Astrocyte (in vitro differentiated cells and primary cell): Measurements from ENCODE around the gene FAM13A. TPM values are rescaled to one million over a fixed set of nuclear protein-coding genes. Genes with fewer than 3 reads are reported as not detected.
"Not testable (repeated sequence)": the region's sequence is repeated elsewhere in the genome, so short reads cannot be mapped to it uniquely, and the experiment has no call there.

Experiments
- DNase-seq: peaks from one replicate; pipeline ENCODE4 v3.0.0-alpha.2; 2010; ENCODE audit warnings: low read depth
- FAIRE-seq: peaks from 2 replicates; lab custom pipeline; 2011; peaks lifted over from hg19 to GRCh38; lab: Jason Lieb, UNC
- H2AFZ ChIP-seq: 2 replicates; pipeline ENCODE4 v1.6.0; 2012; ENCODE audit warnings: low read depth, low read length, inconsistent platforms
- H3K27ac ChIP-seq: 2 replicates; pipeline ENCODE4 v1.5.1; 2011; ENCODE audit warnings: low read depth, low read length, inconsistent platforms
- H3K27me3 ChIP-seq: 2 replicates; pipeline ENCODE4 v1.6.0; 2011; ENCODE audit warnings: low read length, inconsistent platforms; ENCODE audit not compliant: insufficient read depth
- H3K36me3 ChIP-seq: 2 replicates; pipeline ENCODE4 v1.5.1; 2011; ENCODE audit warnings: low read length, inconsistent platforms; ENCODE audit not compliant: insufficient read depth
- H3K4me1 ChIP-seq: 2 replicates; pipeline ENCODE4 v1.5.1; 2011; ENCODE audit warnings: low read length, inconsistent platforms; ENCODE audit not compliant: insufficient read depth
- H3K4me2 ChIP-seq: 2 replicates; pipeline ENCODE4 v1.6.0; 2012; ENCODE audit warnings: low read length, inconsistent platforms
- H3K4me3 ChIP-seq: 2 replicates; pipeline ENCODE4 v1.5.1; 2011; ENCODE audit warnings: low read depth, mild to moderate bottlenecking, low read length, inconsistent platforms; ENCODE audit not compliant: insufficient read depth
- H3K79me2 ChIP-seq: 2 replicates; pipeline ENCODE4 v1.6.0; 2012; ENCODE audit warnings: mild to moderate bottlenecking, low read length, inconsistent platforms; ENCODE audit not compliant: insufficient read depth
- H3K9ac ChIP-seq: 2 replicates; pipeline ENCODE4 v1.6.0; 2012; ENCODE audit warnings: mild to moderate bottlenecking, low read length, inconsistent platforms
- H3K9me3 ChIP-seq: 2 replicates; pipeline ENCODE4 v1.5.1; 2012; ENCODE audit warnings: low read depth, mild to moderate bottlenecking, low read length, inconsistent platforms; ENCODE audit not compliant: insufficient read depth
- H4K20me1 ChIP-seq: 2 replicates; pipeline ENCODE4 v1.6.0; 2012; ENCODE audit warnings: low read length, inconsistent platforms; ENCODE audit not compliant: insufficient read depth
- H3K27ac Mint-ChIP-seq: one replicate; pipeline ENCODE4 v1.8.0; 2021; ENCODE audit warnings: mild to moderate bottlenecking, mixed read lengths; ENCODE audit not compliant: unreplicated experiment
- H3K27me3 Mint-ChIP-seq: one replicate; pipeline ENCODE4 v1.8.0; 2021; ENCODE audit warnings: low read depth, mixed read lengths; ENCODE audit not compliant: unreplicated experiment
- H3K36me3 Mint-ChIP-seq: one replicate; pipeline ENCODE4 v1.8.0; 2021; ENCODE audit warnings: low read depth, mixed read lengths; ENCODE audit not compliant: unreplicated experiment
- H3K4me1 Mint-ChIP-seq: one replicate; pipeline ENCODE4 v1.8.0; 2021; ENCODE audit warnings: low read depth, mixed read lengths; ENCODE audit not compliant: unreplicated experiment
- H3K4me3 Mint-ChIP-seq: one replicate; pipeline ENCODE4 v1.8.0; 2021; ENCODE audit warnings: mild to moderate bottlenecking, moderate library complexity, mixed read lengths; ENCODE audit not compliant: unreplicated experiment
- H3K9me3 Mint-ChIP-seq: one replicate; pipeline ENCODE4 v1.8.0; 2021; ENCODE audit warnings: mild to moderate bottlenecking, mixed read lengths; ENCODE audit not compliant: unreplicated experiment
- EZH2 ChIP-seq: IDR thresholded peaks from 2 replicates; pipeline ENCODE4 v1.6.1; 2012; ENCODE audit warnings: mild to moderate bottlenecking, low read length, inconsistent platforms; ENCODE audit not compliant: insufficient read depth
- total RNA-seq: library from RNA; stranded (reverse); gene quantifications from 2 replicates; pipeline ENCODE4 v1.2.1, GENCODE V29; 2021
- TF ChIP-seq, protein P1 (sequence below): IDR thresholded peaks from 2 replicates; pipeline ENCODE4 v1.5.1; 2011; ENCODE audit warnings: low read depth, mild to moderate bottlenecking, inconsistent platforms, low read length, moderate library complexity; ENCODE audit not compliant: insufficient read depth

FAM13A gene
- total RNA-seq, 1 donor from 2014 or later = 12.0 TPM

DNA sequence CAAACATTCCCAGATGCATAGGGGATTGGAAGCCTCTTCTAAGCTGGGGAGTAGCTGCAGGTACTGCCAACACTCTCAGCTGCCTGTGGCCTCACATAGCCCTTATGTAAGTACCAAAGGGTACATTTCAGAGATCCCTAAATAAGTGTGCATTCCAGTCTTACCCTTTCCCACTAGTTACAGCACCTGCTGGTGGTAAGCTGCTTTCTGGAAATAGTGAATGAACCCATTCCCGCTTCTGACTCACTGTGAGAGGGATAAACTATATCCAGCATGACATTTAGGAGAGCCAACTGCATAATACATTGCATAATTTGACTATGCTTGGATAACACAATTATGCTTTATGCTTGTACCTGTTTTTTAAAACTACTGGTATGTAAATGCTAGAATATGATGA, 149.0 kb downstream of the FAM13A start:
- no peak for FAIRE-seq
- no peak for TF ChIP-seq EZH2
- TF ChIP-seq, protein P1, sequence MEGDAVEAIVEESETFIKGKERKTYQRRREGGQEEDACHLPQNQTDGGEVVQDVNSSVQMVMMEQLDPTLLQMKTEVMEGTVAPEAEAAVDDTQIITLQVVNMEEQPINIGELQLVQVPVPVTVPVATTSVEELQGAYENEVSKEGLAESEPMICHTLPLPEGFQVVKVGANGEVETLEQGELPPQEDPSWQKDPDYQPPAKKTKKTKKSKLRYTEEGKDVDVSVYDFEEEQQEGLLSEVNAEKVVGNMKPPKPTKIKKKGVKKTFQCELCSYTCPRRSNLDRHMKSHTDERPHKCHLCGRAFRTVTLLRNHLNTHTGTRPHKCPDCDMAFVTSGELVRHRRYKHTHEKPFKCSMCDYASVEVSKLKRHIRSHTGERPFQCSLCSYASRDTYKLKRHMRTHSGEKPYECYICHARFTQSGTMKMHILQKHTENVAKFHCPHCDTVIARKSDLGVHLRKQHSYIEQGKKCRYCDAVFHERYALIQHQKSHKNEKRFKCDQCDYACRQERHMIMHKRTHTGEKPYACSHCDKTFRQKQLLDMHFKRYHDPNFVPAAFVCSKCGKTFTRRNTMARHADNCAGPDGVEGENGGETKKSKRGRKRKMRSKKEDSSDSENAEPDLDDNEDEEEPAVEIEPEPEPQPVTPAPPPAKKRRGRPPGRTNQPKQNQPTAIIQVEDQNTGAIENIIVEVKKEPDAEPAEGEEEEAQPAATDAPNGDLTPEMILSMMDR = no peak

GRCh38 chr4:88907478-88907877, 149.5 kb downstream of the FAM13A start:
- Histone ChIP-seq H3K4me1 (no peaks in the 10 kb centered on the region), H3K27ac (no peak overlapping the region), H3K9ac (no peak overlapping the region), H3K4me2 (no peak overlapping the region), H3K4me3 (no peak overlapping the region), H3K27me3 (no peaks in the 10 kb centered on the region), H2AFZ (no peak overlapping the region), H4K20me1 (no peaks in the 10 kb centered on the region), H3K9me3 (no peaks in the 10 kb centered on the region), H3K79me2 (no peaks in the 10 kb centered on the region), H3K36me3 (no peaks in the 10 kb centered on the region)
- FAIRE-seq (no peak), DNase-seq (no peak)
- Mint-ChIP-seq H3K27ac (no peak overlapping the region), H3K36me3 (peaks cover 3% of the 10 kb centered on the region), H3K4me3 (no peak overlapping the region), H3K9me3 (peaks cover 5% of the 10 kb centered on the region), H3K27me3 (no peaks in the 10 kb centered on the region), H3K4me1 (peaks cover 5% of the 10 kb centered on the region)
- TF ChIP-seq, protein P1 = no peak
- no peak for TF ChIP-seq EZH2

More for the DNA sequence above, 149.0 kb downstream of the FAM13A start:
- H3K27me3 Mint-ChIP-seq = no peaks in the 10 kb centered on the region
- H3K36me3 Mint-ChIP-seq = peaks cover 3% of the 10 kb centered on the region
- no peaks in the 10 kb centered on the region for H3K9me3 ChIP-seq
- peak; percentile 33 for DNase-seq
- no peaks in the 10 kb centered on the region for H3K27me3 ChIP-seq
- H3K27ac Mint-ChIP-seq = no peak overlapping the region
- no peaks in the 10 kb centered on the region for H3K9me3 Mint-ChIP-seq
- no peak overlapping the region for H3K27ac ChIP-seq
- no peaks in the 10 kb centered on the region for H3K79me2 ChIP-seq
- H3K4me1 Mint-ChIP-seq = peaks cover 5% of the 10 kb centered on the region
- no peaks in the 10 kb centered on the region for H4K20me1 ChIP-seq
- H3K4me1 ChIP-seq = no peaks in the 10 kb centered on the region
- no peak overlapping the region for H3K4me3 ChIP-seq
- no peak overlapping the region for H3K4me3 Mint-ChIP-seq
- no peak overlapping the region for H3K4me2 ChIP-seq
- H3K9ac ChIP-seq = no peak overlapping the region
- no peak overlapping the region for H2AFZ ChIP-seq
- no peaks in the 10 kb centered on the region for H3K36me3 ChIP-seq

DNA sequence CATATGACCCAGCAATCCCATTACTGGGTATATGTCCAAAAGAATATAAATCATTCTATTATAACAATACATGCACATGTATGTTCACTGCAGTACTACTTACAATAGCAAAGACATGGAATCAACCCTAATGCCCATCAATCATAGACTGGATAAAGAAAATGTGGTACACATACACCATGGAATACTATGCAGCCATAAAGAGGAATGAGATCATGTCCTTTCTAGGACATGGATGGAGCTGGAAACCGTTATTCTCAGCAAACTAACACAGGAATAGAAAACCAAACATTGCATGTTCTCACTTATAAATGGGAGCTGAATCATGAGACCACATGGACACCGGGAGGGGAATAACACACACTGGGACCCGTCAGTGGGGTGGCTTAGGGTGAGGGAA, 152.7 kb downstream of the FAM13A start:
- H3K9ac ChIP-seq, H3K27me3 Mint-ChIP-seq, H3K4me2 ChIP-seq, H3K4me1 ChIP-seq, H3K4me3 ChIP-seq, H3K27ac ChIP-seq, H3K27me3 ChIP-seq, H3K36me3 Mint-ChIP-seq, H4K20me1 ChIP-seq, H3K79me2 ChIP-seq, H3K9me3 ChIP-seq, H3K36me3 ChIP-seq, H3K27ac Mint-ChIP-seq, H2AFZ ChIP-seq, DNase-seq, H3K4me3 Mint-ChIP-seq, FAIRE-seq: not testable (repeated sequence)
- Mint-ChIP-seq H3K4me1 (peaks cover 14% of the 10 kb centered on the region), H3K9me3 (peaks cover 16% of the 10 kb centered on the region)
